Measurements from ENCODE around the gene PNMT.

The PNMT gene

GRCh38 chr17:39664581-39665561, 3.4 kb upstream of the PNMT start, which contains the start of gene TCAP:
Gene TCAP (plus strand): TSS chr17:39665349. CDS start chr17:39665360, 11 bp downstream.
- H3K4me3 ChIP-seq = peak within 1 kb of the TSS; percentile 70
- TF ChIP-seq CTCF (IDR thresholded peaks at IDR 0.05) = no peak
- H3K27ac ChIP-seq = peak within 1 kb of the TSS; percentile 66 to 82
- DNase-seq (ENCODE audit: low spot score) = no peak

- H3K4me3 ChIP-seq = peak overlapping the region; percentile 70
- no peak for DNase-seq (ENCODE audit: low spot score)
Measured at GRCh38 chr17:39665642-39666224, 2.5 kb upstream of the PNMT start.

GRCh38 chr17:39666231-39666600, 2.0 kb upstream of the PNMT start:
- DNase-seq (ENCODE audit: low spot score) = no peak
- peak overlapping the region; percentile 66 to 82 for H3K27ac ChIP-seq
- peak overlapping the region; percentile 70 for H3K4me3 ChIP-seq
- TF ChIP-seq CTCF (IDR thresholded peaks at IDR 0.05) = no peak

More at GRCh38 chr17:39665642-39666224, 2.5 kb upstream of the PNMT start:
- H3K27ac ChIP-seq = peak overlapping the region; percentile 66 to 82
- no peak for TF ChIP-seq CTCF (IDR thresholded peaks at IDR 0.05)

- Histone ChIP-seq H3K4me3 (peak overlapping the region; percentile 70), H3K27ac (peak overlapping the region; percentile 66 to 82)
- DNase-seq (ENCODE audit: low spot score) = peak; percentile 85
- no peak for TF ChIP-seq CTCF (IDR thresholded peaks at IDR 0.05)
Measured at GRCh38 chr17:39666601-39667261, 1.5 kb upstream of the PNMT start.

GRCh38 chr17:39667262-39667944, 850 bp upstream of the PNMT start:
- peak overlapping the region; percentile 66 to 82 for H3K27ac ChIP-seq
- DNase-seq (ENCODE audit: low spot score) = no peak
- TF ChIP-seq CTCF (IDR thresholded peaks at IDR 0.05) = no peak
- peak overlapping the region; percentile 70 for H3K4me3 ChIP-seq

- no peak for DNase-seq (ENCODE audit: low spot score)
- H3K4me3 ChIP-seq = no peak overlapping the region
- TF ChIP-seq CTCF (IDR thresholded peaks at IDR 0.05) = no peak
- H3K27ac ChIP-seq = no peak overlapping the region
Measured at GRCh38 chr17:39669897-39670735, 1.9 kb downstream of the PNMT start.

Data from coronary artery (tissue), 2 donors.